Stimulated activated CD8-positive, alpha-beta memory T cell treated with anti-CD3 and anti-CD28 coated beads, Interleukin-7, amount 100 ng/mL, for 24 hours (primary cell): ENCODE measurements around the gene KCNK2.

ENCODE experiments used
- DNase-seq: peaks from one replicate; pipeline ENCODE4 v3.0.0-alpha.2; 2020; ENCODE audit warnings: low read depth

The KCNK2 gene

GRCh38 chr1:215082532-215083382 lies at the start of gene KCNK2:
KCNK2 (plus strand) TSS chr1:215082737; CDS start chr1:215083386, 649 bp downstream.
- DNase-seq, result no peak

- no peak for DNase-seq
These were observed 49.5 kb upstream of the KCNK2 start for GRCh38 chr1:215032911-215033526.

- no peak for DNase-seq
These were observed 42.3 kb upstream of the KCNK2 start for GRCh38 chr1:215040190-215040589.

GRCh38 chr1:215043401-215043800 lies 39.1 kb upstream of the KCNK2 start:
- no peak for DNase-seq

GRCh38 chr1:215044151-215044550 lies 38.4 kb upstream of the KCNK2 start:
- DNase-seq, result no peak

GRCh38 chr1:215045698-215046308 lies 36.7 kb upstream of the KCNK2 start:
- DNase-seq, result no peak

- DNase-seq, result no peak
These were observed 30.1 kb upstream of the KCNK2 start for GRCh38 chr1:215052256-215053015.

- DNase-seq, result no peak
These were observed 28.3 kb upstream of the KCNK2 start for GRCh38 chr1:215054266-215054665.

- no peak for DNase-seq
These were observed 27.1 kb upstream of the KCNK2 start for GRCh38 chr1:215055281-215055935.

- DNase-seq, result no peak
These were observed 26.0 kb upstream of the KCNK2 start for GRCh38 chr1:215056584-215056983.

GRCh38 chr1:215059947-215060346 lies 22.6 kb upstream of the KCNK2 start:
- no peak for DNase-seq

- DNase-seq, result no peak
These were observed 18.2 kb upstream of the KCNK2 start for GRCh38 chr1:215064327-215064726.

- no peak for DNase-seq
These were observed 11.5 kb upstream of the KCNK2 start for GRCh38 chr1:215071078-215071477.

- no peak for DNase-seq
These were observed 6.2 kb upstream of the KCNK2 start for GRCh38 chr1:215076322-215076721.

- no peak for DNase-seq
These were observed 3.1 kb upstream of the KCNK2 start for GRCh38 chr1:215079456-215079855.

GRCh38 chr1:215081661-215082531 lies 641 bp upstream of the KCNK2 start:
- no peak for DNase-seq

- no peak for DNase-seq
These were observed 935 bp downstream of the KCNK2 start for GRCh38 chr1:215083383-215083961.

GRCh38 chr1:215084621-215085020 lies 2.1 kb downstream of the KCNK2 start:
- no peak for DNase-seq

GRCh38 chr1:215087603-215088002 lies 5.1 kb downstream of the KCNK2 start:
- no peak for DNase-seq

- DNase-seq, result no peak
These were observed 11.8 kb downstream of the KCNK2 start for GRCh38 chr1:215094381-215094780.
